GM19239 (cell line): Measurements from ENCODE around the gene GDF15.
A peak's percentile ranks its signal among the peaks of the same experiment; 100 is the strongest.
"Not testable (repeated sequence)": the region's sequence is repeated elsewhere in the genome, so short reads cannot be mapped to it uniquely, and the experiment has no call there.

Experiments
- DNase-seq: peaks from one replicate; pipeline ENCODE4 v3.0.0; 2011; ENCODE audit warnings: low spot score; ENCODE audit not compliant: insufficient read length
- FAIRE-seq: peaks from 2 replicates; lab custom pipeline; 2011; peaks lifted over from hg19 to GRCh38; lab: Jason Lieb, UNC

GDF15 gene

GRCh38 chr19:18389726-18390064 lies 3.7 kb downstream of the GDF15 start:
- FAIRE-seq (no peak), DNase-seq (no peak)

GRCh38 chr19:18390065-18390907 lies 4.3 kb downstream of the GDF15 start:
- DNase-seq = no peak
- no peak for FAIRE-seq

GRCh38 chr19:18391509-18392075 lies 5.6 kb downstream of the GDF15 start:
- FAIRE-seq (no peak), DNase-seq (no peak)

GRCh38 chr19:18392417-18392816 lies 6.5 kb downstream of the GDF15 start:
- FAIRE-seq (no peak), DNase-seq (no peak)

GRCh38 chr19:18392926-18393325 lies 7.0 kb downstream of the GDF15 start:
- no peak for FAIRE-seq
- no peak for DNase-seq

GRCh38 chr19:18393836-18394235 lies 7.9 kb downstream of the GDF15 start:
- peak; percentile 48 for FAIRE-seq
- no peak for DNase-seq

GRCh38 chr19:18396471-18397241 lies 10.7 kb downstream of the GDF15 start:
- no peak for FAIRE-seq
- no peak for DNase-seq

- no peak for DNase-seq
- FAIRE-seq = no peak
Measured at GRCh38 chr19:18397242-18398202, 11.6 kb downstream of the GDF15 start, which contains the start of gene LRRC25. Gene LRRC25, minus strand, starts transcription at chr19:18397622. Its CDS starts 659 bp downstream, at chr19:18396963.

- DNase-seq (no peak), FAIRE-seq (no peak)
Measured at GRCh38 chr19:18399008-18399407, 13.1 kb downstream of the GDF15 start.

GRCh38 chr19:18401580-18402112 lies 15.7 kb downstream of the GDF15 start:
- FAIRE-seq (peak; percentile 51), DNase-seq (no peak)

GRCh38 chr19:18402455-18403248 lies 16.7 kb downstream of the GDF15 start:
- not testable (repeated sequence) for DNase-seq, FAIRE-seq

- not testable (repeated sequence) for DNase-seq, FAIRE-seq
Measured at GRCh38 chr19:18405754-18406153, 19.8 kb downstream of the GDF15 start.

- no peak for FAIRE-seq
Measured at GRCh38 chr19:18406749-18407148, 20.8 kb downstream of the GDF15 start.

GRCh38 chr19:18408053-18408476 lies 22.1 kb downstream of the GDF15 start:
- peak; percentile 81 for FAIRE-seq
- no peak for DNase-seq

More at GRCh38 chr19:18406749-18407148, 20.8 kb downstream of the GDF15 start:
- DNase-seq = no peak

- DNase-seq = no peak
- FAIRE-seq = no peak
Measured at GRCh38 chr19:18412610-18413239, 26.8 kb downstream of the GDF15 start.

GRCh38 chr19:18414504-18415177 lies 28.7 kb downstream of the GDF15 start:
- peak; percentile 80 for FAIRE-seq
- DNase-seq = no peak

- FAIRE-seq = peak; percentile 11
- DNase-seq = no peak
Measured at GRCh38 chr19:18415178-18415867, 29.4 kb downstream of the GDF15 start.
